Measurements from ENCODE around the gene RAB22A.

DNA sequence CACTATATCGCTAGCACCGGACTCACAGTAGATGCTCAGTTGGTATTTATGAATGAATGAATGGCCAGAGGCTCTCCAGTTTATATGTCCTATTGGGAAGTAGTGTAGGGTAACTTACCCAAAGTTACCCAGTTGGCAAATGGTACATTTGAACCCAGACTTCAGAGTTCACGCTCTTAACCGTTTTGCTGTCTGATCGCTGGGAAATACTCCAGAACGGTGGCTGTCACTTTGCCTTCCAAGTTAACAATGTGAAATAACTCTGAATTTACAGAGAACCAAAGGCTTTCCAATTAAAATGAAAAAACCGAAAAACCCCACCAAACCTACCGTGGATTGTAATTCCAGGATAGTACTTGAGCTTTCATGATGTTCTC lies 81.1 kb downstream of the RAB22A start:
- TF ChIP-seq POLR2AphosphoS5 (IDR thresholded peaks at IDR 0.05; ENCODE audit: low read depth, low read length) (no peak), TCF7L2 (IDR thresholded peaks at IDR 0.05; ENCODE audit: borderline replicate concordance, extremely low read depth, insufficient read depth, insufficient read length) (no peak), POLR2A (IDR thresholded peaks at IDR 0.05; ENCODE audit: borderline replicate concordance, extremely low read depth, insufficient read depth, insufficient read length) (no peak), ZNF274 (IDR thresholded peaks at IDR 0.05; ENCODE audit: low read depth, low read length) (no peak), RAD21 (IDR thresholded peaks at IDR 0.05; ENCODE audit: low read depth) (no peak), SP1 (IDR thresholded peaks at IDR 0.05; ENCODE audit: low read depth) (no peak)
- TF ChIP-seq, protein P1, sequence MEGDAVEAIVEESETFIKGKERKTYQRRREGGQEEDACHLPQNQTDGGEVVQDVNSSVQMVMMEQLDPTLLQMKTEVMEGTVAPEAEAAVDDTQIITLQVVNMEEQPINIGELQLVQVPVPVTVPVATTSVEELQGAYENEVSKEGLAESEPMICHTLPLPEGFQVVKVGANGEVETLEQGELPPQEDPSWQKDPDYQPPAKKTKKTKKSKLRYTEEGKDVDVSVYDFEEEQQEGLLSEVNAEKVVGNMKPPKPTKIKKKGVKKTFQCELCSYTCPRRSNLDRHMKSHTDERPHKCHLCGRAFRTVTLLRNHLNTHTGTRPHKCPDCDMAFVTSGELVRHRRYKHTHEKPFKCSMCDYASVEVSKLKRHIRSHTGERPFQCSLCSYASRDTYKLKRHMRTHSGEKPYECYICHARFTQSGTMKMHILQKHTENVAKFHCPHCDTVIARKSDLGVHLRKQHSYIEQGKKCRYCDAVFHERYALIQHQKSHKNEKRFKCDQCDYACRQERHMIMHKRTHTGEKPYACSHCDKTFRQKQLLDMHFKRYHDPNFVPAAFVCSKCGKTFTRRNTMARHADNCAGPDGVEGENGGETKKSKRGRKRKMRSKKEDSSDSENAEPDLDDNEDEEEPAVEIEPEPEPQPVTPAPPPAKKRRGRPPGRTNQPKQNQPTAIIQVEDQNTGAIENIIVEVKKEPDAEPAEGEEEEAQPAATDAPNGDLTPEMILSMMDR (IDR thresholded peaks at IDR 0.05 in 2 of 3, conservative IDR thresholded peaks at IDR 0.05 in 1 of 3; ENCODE audit: borderline replicate concordance in 1 of 3, insufficient read depth in 1 of 3, low read depth in 2 of 3, low read length in 2 of 3): no peak
- TF ChIP-seq, protein P2, sequence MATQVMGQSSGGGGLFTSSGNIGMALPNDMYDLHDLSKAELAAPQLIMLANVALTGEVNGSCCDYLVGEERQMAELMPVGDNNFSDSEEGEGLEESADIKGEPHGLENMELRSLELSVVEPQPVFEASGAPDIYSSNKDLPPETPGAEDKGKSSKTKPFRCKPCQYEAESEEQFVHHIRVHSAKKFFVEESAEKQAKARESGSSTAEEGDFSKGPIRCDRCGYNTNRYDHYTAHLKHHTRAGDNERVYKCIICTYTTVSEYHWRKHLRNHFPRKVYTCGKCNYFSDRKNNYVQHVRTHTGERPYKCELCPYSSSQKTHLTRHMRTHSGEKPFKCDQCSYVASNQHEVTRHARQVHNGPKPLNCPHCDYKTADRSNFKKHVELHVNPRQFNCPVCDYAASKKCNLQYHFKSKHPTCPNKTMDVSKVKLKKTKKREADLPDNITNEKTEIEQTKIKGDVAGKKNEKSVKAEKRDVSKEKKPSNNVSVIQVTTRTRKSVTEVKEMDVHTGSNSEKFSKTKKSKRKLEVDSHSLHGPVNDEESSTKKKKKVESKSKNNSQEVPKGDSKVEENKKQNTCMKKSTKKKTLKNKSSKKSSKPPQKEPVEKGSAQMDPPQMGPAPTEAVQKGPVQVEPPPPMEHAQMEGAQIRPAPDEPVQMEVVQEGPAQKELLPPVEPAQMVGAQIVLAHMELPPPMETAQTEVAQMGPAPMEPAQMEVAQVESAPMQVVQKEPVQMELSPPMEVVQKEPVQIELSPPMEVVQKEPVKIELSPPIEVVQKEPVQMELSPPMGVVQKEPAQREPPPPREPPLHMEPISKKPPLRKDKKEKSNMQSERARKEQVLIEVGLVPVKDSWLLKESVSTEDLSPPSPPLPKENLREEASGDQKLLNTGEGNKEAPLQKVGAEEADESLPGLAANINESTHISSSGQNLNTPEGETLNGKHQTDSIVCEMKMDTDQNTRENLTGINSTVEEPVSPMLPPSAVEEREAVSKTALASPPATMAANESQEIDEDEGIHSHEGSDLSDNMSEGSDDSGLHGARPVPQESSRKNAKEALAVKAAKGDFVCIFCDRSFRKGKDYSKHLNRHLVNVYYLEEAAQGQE (IDR thresholded peaks at IDR 0.05; ENCODE audit: low read depth): no peak

Measured in HCT116 (cell line).